ENCODE data around the gene ASB15.

The ASB15 gene

GRCh38 chr7:123621707-123622106, 20.1 kb downstream of the ASB15 start:
- in situ Hi-C loops (cut with MboI; ENCODE audit: low pct_unique_long_range_greater_than_20kb, low sequenced_read_pairs, unreplicated experiment) = no loop called here
- no peak for TF ChIP-seq CTCF (IDR thresholded peaks at IDR 0.05; ENCODE audit: extremely low read depth, insufficient read depth, missing control alignments)
- DNase-seq (ENCODE audit: low spot score) = no peak

GRCh38 chr7:123622660-123623386, 21.2 kb downstream of the ASB15 start:
- in situ Hi-C loops (cut with MboI; ENCODE audit: low pct_unique_long_range_greater_than_20kb, low sequenced_read_pairs, unreplicated experiment) = no loop called here
- DNase-seq (ENCODE audit: low spot score) = no peak
- no peak for TF ChIP-seq CTCF (IDR thresholded peaks at IDR 0.05; ENCODE audit: extremely low read depth, insufficient read depth, missing control alignments)

GRCh38 chr7:123624527-123625183, 23.0 kb downstream of the ASB15 start:
- DNase-seq (ENCODE audit: low spot score) = peak; percentile 67
- TF ChIP-seq CTCF (IDR thresholded peaks at IDR 0.05; ENCODE audit: extremely low read depth, insufficient read depth, missing control alignments) = peak; percentile 88
- in situ Hi-C loops (cut with MboI; ENCODE audit: low pct_unique_long_range_greater_than_20kb, low sequenced_read_pairs, unreplicated experiment) = no loop called here

GRCh38 chr7:123625254-123625653, 23.6 kb downstream of the ASB15 start:
- in situ Hi-C loops (cut with MboI; ENCODE audit: low pct_unique_long_range_greater_than_20kb, low sequenced_read_pairs, unreplicated experiment) = no loop called here
- no peak for DNase-seq (ENCODE audit: low spot score)
- no peak for TF ChIP-seq CTCF (IDR thresholded peaks at IDR 0.05; ENCODE audit: extremely low read depth, insufficient read depth, missing control alignments)

- no peak for DNase-seq (ENCODE audit: low spot score)
- in situ Hi-C loops (cut with MboI; ENCODE audit: low pct_unique_long_range_greater_than_20kb, low sequenced_read_pairs, unreplicated experiment) = no loop called here
- TF ChIP-seq CTCF (IDR thresholded peaks at IDR 0.05; ENCODE audit: extremely low read depth, insufficient read depth, missing control alignments) = no peak
Measured at GRCh38 chr7:123627851-123628250, 26.2 kb downstream of the ASB15 start.

GRCh38 chr7:123628829-123629228, 27.2 kb downstream of the ASB15 start:
- in situ Hi-C loops (cut with MboI; ENCODE audit: low pct_unique_long_range_greater_than_20kb, low sequenced_read_pairs, unreplicated experiment) = no loop called here
- no peak for TF ChIP-seq CTCF (IDR thresholded peaks at IDR 0.05; ENCODE audit: extremely low read depth, insufficient read depth, missing control alignments)
- no peak for DNase-seq (ENCODE audit: low spot score)
